Mucosa of descending colon (tissue), 3 donors: ENCODE data around the gene APBB2. TPM values are rescaled to one million over a fixed set of nuclear protein-coding genes. Genes with fewer than 3 reads are reported as not detected.

Experiments used
- ATAC-seq: fragments of 200-7000 bp; cut with Tn5 transposase; one replicate; pipeline ENCODE4 v1.9.1; 2020; ENCODE audit warnings: mild to moderate bottlenecking, moderate library complexity
- DNase-seq, 3 donors: peaks; one replicate each; pipeline ENCODE4 v3.0.0-alpha.2; 2020
- H3K36me3 ChIP-seq: fragments of 200-600 bp; one replicate; pipeline ENCODE4 v1.8.0; 2021; ENCODE audit warnings: low read depth, mild to moderate bottlenecking
- H3K4me1 ChIP-seq: fragments of 200-600 bp; one replicate; pipeline ENCODE4 v1.8.0; 2021; ENCODE audit warnings: low read depth, mild to moderate bottlenecking
- H3K4me3 ChIP-seq: fragments of 200-600 bp; one replicate; pipeline ENCODE4 v1.8.0; 2021; ENCODE audit warnings: mild to moderate bottlenecking
- H3K9me3 ChIP-seq: fragments of 200-600 bp; one replicate; pipeline ENCODE4 v1.8.0; 2021; ENCODE audit warnings: mild to moderate bottlenecking
- CTCF ChIP-seq: fragments of 200-600 bp; IDR thresholded peaks from one replicate; pipeline ENCODE4 v1.8.0; 2022; ENCODE audit warnings: antibody characterized with exemption, mild to moderate bottlenecking
- intact Hi-C, 2 donors: fragments of 100-400 bp; cut with DNase I in 1 of 2; cut with micrococcal nuclease in 1 of 2; formaldehyde crosslinking; loops; one replicate each; pipeline versions ENCODE4 v1.11.0 to v1.11.1; 2022; cut with DNase I, micrococcal nuclease
- total RNA-seq, 3 donors: library from RNA; stranded (reverse); fragmentation: NEBNext Ultra II Directional in 2 of 3; extraction: Animal tissue kit (Norgen Biotek cat#: 25700) in 2 of 3; gene quantifications; one replicate each; pipeline versions ENCODE4 v1.2.1 to v1.2.4, GENCODE V29; 2021 to 2023
- donor health status: DM: no; HTN: no; CAD: no; lungs with moderate emphysema.
- donor health status: DM: no; HTN: no; CAD: no.
- donor health status: DM: no; HTN: yes; CAD: no.

Gene APBB2
- total RNA-seq, 3 donors from 2014 or later, result 26.3 to 68.3 (median 29.6) TPM

DNA sequence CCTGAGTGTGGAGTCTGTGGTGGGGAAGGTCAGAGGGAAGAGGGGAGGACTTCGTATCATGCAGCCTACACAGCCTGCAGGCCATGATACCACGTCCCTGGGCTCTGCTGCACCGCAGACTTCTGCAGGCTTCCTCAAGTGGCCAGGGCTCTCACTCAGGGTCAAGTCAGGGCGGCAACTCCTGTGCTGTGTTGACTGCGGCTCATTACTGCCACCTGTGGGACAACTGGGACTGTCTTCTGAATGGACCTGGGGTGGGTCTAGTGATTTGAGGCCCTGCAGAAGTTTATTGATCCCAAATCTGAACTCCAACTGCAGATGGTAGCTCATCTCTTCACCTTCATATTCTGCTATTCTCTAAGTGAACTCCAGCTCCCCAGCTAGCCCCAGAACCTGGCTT is 297.5 kb downstream of the APBB2 start:
- Histone ChIP-seq H3K9me3 (no peaks in the 10 kb centered on the region), H3K4me1 (no peaks in the 10 kb centered on the region), H3K36me3 (no peaks in the 10 kb centered on the region), H3K4me3 (no peak overlapping the region)
- peak; percentile 79 for ATAC-seq
- DNase-seq, result peak in 2 of 3 donors; percentile 53 to 62
- TF ChIP-seq CTCF, result no peak
- intact Hi-C loops, result no loop called here

GRCh38 chr4:40916218-40916555 is 298.2 kb downstream of the APBB2 start:
- no peak for TF ChIP-seq CTCF
- no peak overlapping the region for H3K4me3 ChIP-seq
- H3K4me1 ChIP-seq, result no peaks in the 10 kb centered on the region
- ATAC-seq, result no peak
- H3K36me3 ChIP-seq, result no peaks in the 10 kb centered on the region
- no peak for DNase-seq
- intact Hi-C loops, result no loop called here
- no peaks in the 10 kb centered on the region for H3K9me3 ChIP-seq

DNA sequence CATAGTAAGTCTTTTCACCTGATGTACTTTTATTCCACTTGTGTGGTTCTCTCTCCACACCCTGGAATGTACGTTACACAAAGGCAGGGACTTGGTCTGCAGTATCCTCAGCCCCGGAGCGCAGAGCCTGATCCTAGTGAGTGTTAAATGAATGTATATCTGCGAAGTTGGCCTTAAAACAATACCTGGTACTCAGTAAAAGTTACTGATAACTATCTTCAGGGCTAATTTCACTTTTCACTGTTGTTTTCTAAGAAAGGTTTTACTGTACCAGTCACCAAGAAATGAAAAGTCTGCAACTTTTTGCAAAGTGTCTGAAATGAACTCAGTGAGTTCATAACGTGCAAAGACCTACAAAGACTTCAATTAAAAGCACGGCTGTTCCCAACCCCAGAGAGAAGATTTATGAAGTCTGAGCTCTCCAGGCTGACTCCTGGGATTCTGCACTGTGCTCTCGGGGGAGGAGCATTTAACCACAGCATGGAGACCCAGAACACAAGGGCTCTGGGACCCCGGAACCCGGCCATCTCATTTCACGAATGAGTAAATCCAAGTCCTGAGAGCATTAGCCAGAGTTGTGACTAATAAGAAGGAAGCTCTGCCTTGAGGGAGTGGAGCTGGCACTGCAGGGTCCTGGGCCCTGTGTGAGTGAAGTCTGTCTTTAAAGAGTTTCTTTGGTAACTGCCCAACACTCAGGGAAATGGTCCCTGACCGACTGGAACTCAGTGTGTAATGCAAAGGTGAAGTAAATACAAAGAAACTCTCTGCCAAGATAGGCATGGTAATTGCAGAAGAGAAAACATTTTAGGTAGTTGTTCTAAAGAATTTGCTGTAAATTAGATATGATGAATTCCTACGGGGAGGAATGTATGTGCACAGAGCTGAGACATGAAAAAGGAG is 298.8 kb downstream of the APBB2 start:
- H3K36me3 ChIP-seq, result no peaks in the 10 kb centered on the region
- DNase-seq, result no peak
- H3K9me3 ChIP-seq, result no peaks in the 10 kb centered on the region
- no peak for TF ChIP-seq CTCF
- no peak overlapping the region for H3K4me3 ChIP-seq
- H3K4me1 ChIP-seq, result no peaks in the 10 kb centered on the region
- ATAC-seq, result no peak
- intact Hi-C loops, result no loop called here

- no peak for ATAC-seq
- H3K4me1 ChIP-seq, result no peaks in the 10 kb centered on the region
- no peak for TF ChIP-seq CTCF
Observed at GRCh38 chr4:40912460-40913184, 301.7 kb downstream of the APBB2 start.

DNA sequence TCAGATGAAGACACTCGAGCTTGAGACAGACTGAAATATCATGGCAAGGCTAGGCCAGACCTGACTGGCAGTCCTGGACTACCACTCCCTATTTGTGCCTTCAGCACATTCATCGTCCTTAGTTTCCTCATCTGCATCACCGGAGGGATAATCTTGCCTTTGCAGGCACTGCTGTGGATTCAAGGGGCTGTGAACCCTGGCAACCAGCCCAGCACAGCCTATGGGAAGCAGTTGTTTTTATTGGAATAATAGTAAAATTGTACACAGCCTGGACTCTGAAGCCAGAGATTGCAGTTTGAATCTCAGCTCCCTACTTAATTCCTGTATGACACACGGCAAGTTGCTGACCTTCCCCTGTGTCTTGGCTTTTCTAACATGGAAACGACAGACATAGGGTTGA is 303.6 kb downstream of the APBB2 start:
- TF ChIP-seq CTCF, result no peak
- no peak for DNase-seq
- no peak for ATAC-seq

More at GRCh38 chr4:40912460-40913184, 301.7 kb downstream of the APBB2 start:
- intact Hi-C loops, result no loop called here
- no peaks in the 10 kb centered on the region for H3K36me3 ChIP-seq
- no peaks in the 10 kb centered on the region for H3K9me3 ChIP-seq
- DNase-seq, result no peak
- H3K4me3 ChIP-seq, result no peak overlapping the region

More for the DNA sequence above, 303.6 kb downstream of the APBB2 start:
- Histone ChIP-seq H3K9me3 (no peaks in the 10 kb centered on the region), H3K4me1 (no peaks in the 10 kb centered on the region), H3K4me3 (no peak overlapping the region), H3K36me3 (no peaks in the 10 kb centered on the region)
- intact Hi-C loops, result no loop called here
